Neutrophil (primary cell): ENCODE results near the gene GRIN2A.

Source experiments
- H3K27ac ChIP-seq: fragments of 200-600 bp; sonication (generic); 2 replicates; pipeline ENCODE4 v1.5.1; 2016; ENCODE audit warnings: mild to moderate bottlenecking, moderate library complexity
- H3K27me3 ChIP-seq: fragments of 200-600 bp; sonication (generic); 2 replicates; pipeline ENCODE4 v1.6.0; 2016; ENCODE audit warnings: mild to moderate bottlenecking
- H3K36me3 ChIP-seq: fragments of 200-600 bp; sonication (generic); 2 replicates; pipeline ENCODE4 v1.5.1; 2017
- H3K4me1 ChIP-seq, 2 experiments: fragments of 200-600 bp in 1 of 2; sonication (generic) in 1 of 2; 1 replicate in 1 of 2; 2 replicates in 1 of 2; pipeline versions ENCODE4 v1.5.1 to v1.6.1; 2013 to 2016; ENCODE audit warnings: low read depth in 1 of 2, low read length in 1 of 2, mild to moderate bottlenecking in 1 of 2, moderate library complexity in 1 of 2; ENCODE audit not compliant: control insufficient read depth in 1 of 2, insufficient read depth in 1 of 2
- H3K4me3 ChIP-seq, 2 experiments: fragments of 200-600 bp in 1 of 2; sonication (generic) in 1 of 2; 1 replicate in 1 of 2; 2 replicates in 1 of 2; pipeline ENCODE4 v1.5.1; 2013 to 2016; ENCODE audit warnings: low read depth in 1 of 2, low read length in 1 of 2, mild to moderate bottlenecking in 1 of 2, moderate library complexity in 1 of 2
- H3K9me3 ChIP-seq: fragments of 200-600 bp; sonication (generic); 2 replicates; pipeline ENCODE4 v1.5.1; 2016
- CTCF ChIP-seq: fragments of 200-600 bp; sonication (generic); IDR thresholded peaks from 2 replicates; pipeline ENCODE4 v1.5.1; 2016; ENCODE audit warnings: antibody characterized with exemption

The GRIN2A gene

GRCh38 chr16:9946022-9946720 lies 236.1 kb downstream of the GRIN2A start:
- no peaks in the 10 kb centered on the region for H3K36me3 ChIP-seq
- H3K9me3 ChIP-seq, result no peaks in the 10 kb centered on the region
- no peaks in the 10 kb centered on the region for H3K4me1 ChIP-seq
- no peak overlapping the region for H3K27ac ChIP-seq
- H3K4me3 ChIP-seq, result no peak overlapping the region
- TF ChIP-seq CTCF, result no peak
- no peaks in the 10 kb centered on the region for H3K27me3 ChIP-seq

GRCh38 chr16:9943121-9943520 lies 239.1 kb downstream of the GRIN2A start:
- Histone ChIP-seq H3K9me3 (no peaks in the 10 kb centered on the region), H3K27ac (no peak overlapping the region), H3K4me1 (no peaks in the 10 kb centered on the region), H3K4me3 (no peak overlapping the region), H3K36me3 (no peaks in the 10 kb centered on the region), H3K27me3 (no peaks in the 10 kb centered on the region)
- no peak for TF ChIP-seq CTCF

GRCh38 chr16:9941245-9941644 lies 241.0 kb downstream of the GRIN2A start:
- Histone ChIP-seq H3K27ac (no peak overlapping the region), H3K36me3 (no peaks in the 10 kb centered on the region), H3K4me3 (no peak overlapping the region), H3K9me3 (no peaks in the 10 kb centered on the region), H3K4me1 (no peaks in the 10 kb centered on the region), H3K27me3 (no peaks in the 10 kb centered on the region)
- TF ChIP-seq CTCF, result no peak

GRCh38 chr16:9934723-9935508 lies 247.3 kb downstream of the GRIN2A start:
- no peak for TF ChIP-seq CTCF
- Histone ChIP-seq H3K36me3 (no peaks in the 10 kb centered on the region), H3K27ac (no peak overlapping the region), H3K4me1 (no peaks in the 10 kb centered on the region), H3K27me3 (no peaks in the 10 kb centered on the region), H3K9me3 (no peaks in the 10 kb centered on the region), H3K4me3 (no peak overlapping the region)

GRCh38 chr16:9932919-9933653 lies 249.1 kb downstream of the GRIN2A start:
- Histone ChIP-seq H3K36me3 (no peaks in the 10 kb centered on the region), H3K4me3 (no peak overlapping the region), H3K27ac (no peak overlapping the region), H3K4me1 (no peaks in the 10 kb centered on the region), H3K9me3 (no peaks in the 10 kb centered on the region), H3K27me3 (no peaks in the 10 kb centered on the region)
- TF ChIP-seq CTCF, result no peak
